ENCODE data around the gene PDE6B. TPM values are rescaled to one million over a fixed set of nuclear protein-coding genes. Genes with fewer than 3 reads are reported as not detected.
"Not testable (repeated sequence)": the region's sequence is repeated elsewhere in the genome, so short reads cannot be mapped to it uniquely, and the experiment has no call there.

Gene PDE6B
- total RNA-seq, 2 experiments from 2014 or later, result 11.4 to 13.9 TPM

GRCh38 chr4:590313-590841 lies 35.0 kb upstream of the PDE6B start:
- Mint-ChIP-seq H3K27me3 (peaks cover 29% of the 10 kb centered on the region), H3K27ac (no peak overlapping the region), H3K4me1 (ENCODE audit: low read depth) (no peaks in the 10 kb centered on the region), H3K36me3 (ENCODE audit: low read depth) (no peaks in the 10 kb centered on the region), H3K4me3 (no peak overlapping the region), H3K9me3 (peaks cover 4% of the 10 kb centered on the region)
- no peak for TF ChIP-seq CTCF (IDR thresholded peaks at IDR 0.05)
- intact Hi-C loops (cut with micrococcal nuclease), result no loop called here
- DNase-seq (no peak), ATAC-seq (no peak)
- ChIA-PET POLR2A (no interaction called here), CTCF (interaction anchor here (0.6 to 1.4 kb wide), 2 partner anchors 10 to 569 kb away, joined by 3 to 5 read pairs; no protein-coding TSS in a partner anchor)

- DNase-seq; intact Hi-C loops (cut with micrococcal nuclease); H3K4me3 Mint-ChIP-seq; CTCF ChIA-PET; H3K9me3 Mint-ChIP-seq; H3K27ac Mint-ChIP-seq; H3K4me1 Mint-ChIP-seq (ENCODE audit: low read depth); ATAC-seq; POLR2A ChIA-PET; H3K36me3 Mint-ChIP-seq (ENCODE audit: low read depth): not testable (repeated sequence)
- peaks cover 32% of the 10 kb centered on the region for H3K27me3 Mint-ChIP-seq
Observed at GRCh38 chr4:592178-592577, 33.2 kb upstream of the PDE6B start.

GRCh38 chr4:592825-593520 lies 32.4 kb upstream of the PDE6B start:
- POLR2A ChIA-PET, result no interaction called here
- no peak overlapping the region for H3K27ac Mint-ChIP-seq
- intact Hi-C loops (cut with micrococcal nuclease), result no loop called here
- no peak overlapping the region for H3K4me3 Mint-ChIP-seq
- ATAC-seq, result no peak
- TF ChIP-seq CTCF (IDR thresholded peaks at IDR 0.05), result no peak
- peaks cover 5% of the 10 kb centered on the region for H3K9me3 Mint-ChIP-seq
- H3K27me3 Mint-ChIP-seq, result peaks cover 31% of the 10 kb centered on the region
- no peak for DNase-seq
- H3K36me3 Mint-ChIP-seq (ENCODE audit: low read depth), result no peaks in the 10 kb centered on the region
- CTCF ChIA-PET, result no interaction called here
- H3K4me1 Mint-ChIP-seq (ENCODE audit: low read depth), result no peaks in the 10 kb centered on the region

- Mint-ChIP-seq H3K9me3 (peaks cover 5% of the 10 kb centered on the region), H3K27ac (no peak overlapping the region), H3K4me1 (ENCODE audit: low read depth) (peaks cover 11% of the 10 kb centered on the region), H3K4me3 (no peak overlapping the region), H3K27me3 (peaks cover 30% of the 10 kb centered on the region), H3K36me3 (ENCODE audit: low read depth) (no peaks in the 10 kb centered on the region)
- ATAC-seq (no peak), DNase-seq (no peak)
- TF ChIP-seq CTCF (IDR thresholded peaks at IDR 0.05), result no peak
- ChIA-PET POLR2A (no interaction called here), CTCF (no interaction called here)
- intact Hi-C loops (cut with micrococcal nuclease), result no loop called here
Observed at GRCh38 chr4:598925-599324, 26.4 kb upstream of the PDE6B start.

- CTCF ChIA-PET, result interaction anchor here (1.0 kb wide), 1 partner anchor 10 kb away, joined by 3 read pairs; no protein-coding TSS in a partner anchor
- peaks cover 3% of the 10 kb centered on the region for H3K9me3 Mint-ChIP-seq
- intact Hi-C loops (cut with micrococcal nuclease), result no loop called here
- H3K4me3 Mint-ChIP-seq, result no peak overlapping the region
- H3K27ac Mint-ChIP-seq, result no peak overlapping the region
- no peaks in the 10 kb centered on the region for H3K36me3 Mint-ChIP-seq (ENCODE audit: low read depth)
- ATAC-seq (no peak), DNase-seq (no peak)
- H3K4me1 Mint-ChIP-seq (ENCODE audit: low read depth), result peaks cover 14% of the 10 kb centered on the region
- POLR2A ChIA-PET, result no interaction called here
- TF ChIP-seq CTCF (IDR thresholded peaks at IDR 0.05), result no peak
- H3K27me3 Mint-ChIP-seq, result peaks cover 24% of the 10 kb centered on the region
Observed at GRCh38 chr4:600166-600565, 25.2 kb upstream of the PDE6B start.
